ENCODE results near the gene PHETA2. TPM values are rescaled to one million over a fixed set of nuclear protein-coding genes. Genes with fewer than 3 reads are reported as not detected.
"Not testable (repeated sequence)": the region's sequence is repeated elsewhere in the genome, so short reads cannot be mapped to it uniquely, and the experiment has no call there.

Gene PHETA2
- total and polyA plus RNA-seq, 8 donors: 11.2 to 20.4 (median 16.5) TPM

- no peak for DNase-seq
- Histone ChIP-seq H3K36me3 (no peaks in the 10 kb centered on the region), H3K4me1 (no peaks in the 10 kb centered on the region), H3K4me3 (no peak overlapping the region), H3K9me3 (peaks cover 8 to 18% of the 10 kb centered on the region in 2 donors), H3K27ac (no peak overlapping the region), H3K27me3 (no peaks in the 10 kb centered on the region)
- TF ChIP-seq CTCF (IDR thresholded peaks at IDR 0.05): no peak
- intact Hi-C loops (cut with DNase I): no loop called here
- ATAC-seq: no peak
Observed at GRCh38 chr22:42108848-42109247, 34.8 kb downstream of the PHETA2 start.

- Histone ChIP-seq H3K27me3 (no peaks in the 10 kb centered on the region), H3K27ac (no peak overlapping the region), H3K4me1 (no peaks in the 10 kb centered on the region), H3K36me3 (no peaks in the 10 kb centered on the region), H3K4me3 (no peak overlapping the region), H3K9me3 (peaks cover 0 to 16% of the 10 kb centered on the region in 2 donors)
- intact Hi-C loops (cut with DNase I): loop anchor here in 1 of 2 donors (10.0 kb wide), 1 partner anchor 147 kb away; the partner anchor contains the start of gene SEPTIN3
- no peak for TF ChIP-seq CTCF (IDR thresholded peaks at IDR 0.05)
- ATAC-seq (no peak), DNase-seq (no peak)
Observed at GRCh38 chr22:42111798-42112197, 37.8 kb downstream of the PHETA2 start.

GRCh38 chr22:42112793-42113192, 38.7 kb downstream of the PHETA2 start:
- intact Hi-C loops (cut with DNase I): loop anchor here in 1 of 2 donors (10.0 kb wide), 1 partner anchor 148 kb away; the partner anchor contains the start of gene SEPTIN3
- DNase-seq, ATAC-seq: not testable (repeated sequence)

GRCh38 chr22:42114721-42115120, 40.7 kb downstream of the PHETA2 start:
- intact Hi-C loops (cut with DNase I): loop anchor here in 1 of 2 donors (10.0 kb wide), 1 partner anchor 150 kb away; the partner anchor contains the start of gene SEPTIN3

More at GRCh38 chr22:42112793-42113192, 38.7 kb downstream of the PHETA2 start:
- not testable (repeated sequence) for H3K36me3 ChIP-seq, H3K4me1 ChIP-seq, H3K4me3 ChIP-seq, H3K27me3 ChIP-seq, H3K27ac ChIP-seq
- H3K9me3 ChIP-seq: peaks cover 0 to 16% of the 10 kb centered on the region in 2 donors

GRCh38 chr22:42115420-42115830, 41.4 kb downstream of the PHETA2 start:
- ATAC-seq, H3K4me3 ChIP-seq, H3K27ac ChIP-seq, H3K36me3 ChIP-seq, H3K4me1 ChIP-seq, H3K27me3 ChIP-seq, DNase-seq: not testable (repeated sequence)
- H3K9me3 ChIP-seq: peaks cover 0 to 16% of the 10 kb centered on the region in 2 donors
- intact Hi-C loops (cut with DNase I): loop anchor here in 1 of 2 donors (10.0 kb wide), 1 partner anchor 151 kb away; the partner anchor contains the start of gene SEPTIN3

More at GRCh38 chr22:42114721-42115120, 40.7 kb downstream of the PHETA2 start:
- no peak for TF ChIP-seq CTCF (IDR thresholded peaks at IDR 0.05)
- DNase-seq (no peak), ATAC-seq (no peak)
- Histone ChIP-seq H3K27ac (no peak overlapping the region), H3K27me3 (no peaks in the 10 kb centered on the region), H3K36me3 (no peaks in the 10 kb centered on the region), H3K9me3 (peaks cover 0 to 16% of the 10 kb centered on the region in 2 donors), H3K4me3 (no peak overlapping the region), H3K4me1 (no peaks in the 10 kb centered on the region)

GRCh38 chr22:42116848-42117424, 42.9 kb downstream of the PHETA2 start:
- DNase-seq (peak in 2 of 4 donors; percentile 39 to 41), ATAC-seq (peak; percentile 57)
- Histone ChIP-seq H3K27ac (no peak overlapping the region), H3K36me3 (no peaks in the 10 kb centered on the region), H3K9me3 (peaks cover 0 to 16% of the 10 kb centered on the region in 2 donors), H3K27me3 (no peaks in the 10 kb centered on the region), H3K4me3 (no peak overlapping the region), H3K4me1 (peaks cover 0 to 5% of the 10 kb centered on the region in 2 donors)
- intact Hi-C loops (cut with DNase I): loop anchor here in 1 of 2 donors (10.0 kb wide), 1 partner anchor 152 kb away; the partner anchor contains the start of gene SEPTIN3
- TF ChIP-seq CTCF (IDR thresholded peaks at IDR 0.05): no peak

GRCh38 chr22:42120231-42121021, 46.4 kb downstream of the PHETA2 start:
- H3K4me1 ChIP-seq; H3K4me3 ChIP-seq; H3K36me3 ChIP-seq; H3K9me3 ChIP-seq; intact Hi-C loops (cut with DNase I); H3K27me3 ChIP-seq; H3K27ac ChIP-seq: not testable (repeated sequence)
- DNase-seq: peak in 1 of 4 donors; percentile 33
- peak; percentile 39 for ATAC-seq

- H3K4me3 ChIP-seq; intact Hi-C loops (cut with DNase I); DNase-seq; H3K9me3 ChIP-seq; H3K27me3 ChIP-seq; H3K36me3 ChIP-seq; H3K27ac ChIP-seq; H3K4me1 ChIP-seq; ATAC-seq: not testable (repeated sequence)
Observed at GRCh38 chr22:42123529-42123928, 49.5 kb downstream of the PHETA2 start.

Data from left lung (tissue), 10 donors.